ENCODE results near the gene TAS2R19. TPM values are rescaled to one million over a fixed set of nuclear protein-coding genes. Genes with fewer than 3 reads are reported as not detected.

Gene TAS2R19
- total RNA-seq, 1 donor from 2014 or later, result 3.1 TPM

DNA sequence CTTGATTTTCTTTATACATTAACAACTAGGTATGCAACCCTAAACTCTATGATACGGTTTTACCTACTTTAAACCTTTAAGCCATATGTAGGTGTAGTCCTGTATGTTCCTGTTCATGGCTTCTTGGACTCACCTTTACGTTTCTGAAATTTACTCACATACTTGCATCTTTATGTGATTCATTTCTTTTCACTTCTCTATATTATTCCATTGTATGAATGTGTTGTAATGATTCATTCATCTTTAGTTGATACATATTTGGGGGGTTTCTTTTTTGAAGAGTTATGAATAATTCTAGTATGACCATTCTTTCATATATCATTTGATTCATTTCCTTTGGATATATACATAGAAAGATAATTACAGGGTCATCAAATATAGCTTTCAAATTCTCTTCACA is 33.3 kb downstream of the TAS2R19 start:
- Mint-ChIP-seq H3K27me3 (no peaks in the 10 kb centered on the region), H3K9me3 (peaks cover 9% of the 10 kb centered on the region), H3K4me1 (ENCODE audit: unreplicated experiment) (no peaks in the 10 kb centered on the region), H3K4me3 (no peak overlapping the region), H3K36me3 (peaks cover 15% of the 10 kb centered on the region), H3K27ac (no peak overlapping the region)
- DNase-seq (ENCODE audit: extremely low spot score, unreplicated experiment), result no peak
- TF ChIP-seq, protein P1, sequence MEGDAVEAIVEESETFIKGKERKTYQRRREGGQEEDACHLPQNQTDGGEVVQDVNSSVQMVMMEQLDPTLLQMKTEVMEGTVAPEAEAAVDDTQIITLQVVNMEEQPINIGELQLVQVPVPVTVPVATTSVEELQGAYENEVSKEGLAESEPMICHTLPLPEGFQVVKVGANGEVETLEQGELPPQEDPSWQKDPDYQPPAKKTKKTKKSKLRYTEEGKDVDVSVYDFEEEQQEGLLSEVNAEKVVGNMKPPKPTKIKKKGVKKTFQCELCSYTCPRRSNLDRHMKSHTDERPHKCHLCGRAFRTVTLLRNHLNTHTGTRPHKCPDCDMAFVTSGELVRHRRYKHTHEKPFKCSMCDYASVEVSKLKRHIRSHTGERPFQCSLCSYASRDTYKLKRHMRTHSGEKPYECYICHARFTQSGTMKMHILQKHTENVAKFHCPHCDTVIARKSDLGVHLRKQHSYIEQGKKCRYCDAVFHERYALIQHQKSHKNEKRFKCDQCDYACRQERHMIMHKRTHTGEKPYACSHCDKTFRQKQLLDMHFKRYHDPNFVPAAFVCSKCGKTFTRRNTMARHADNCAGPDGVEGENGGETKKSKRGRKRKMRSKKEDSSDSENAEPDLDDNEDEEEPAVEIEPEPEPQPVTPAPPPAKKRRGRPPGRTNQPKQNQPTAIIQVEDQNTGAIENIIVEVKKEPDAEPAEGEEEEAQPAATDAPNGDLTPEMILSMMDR (conservative IDR thresholded peaks at IDR 0.05), result no peak

DNA sequence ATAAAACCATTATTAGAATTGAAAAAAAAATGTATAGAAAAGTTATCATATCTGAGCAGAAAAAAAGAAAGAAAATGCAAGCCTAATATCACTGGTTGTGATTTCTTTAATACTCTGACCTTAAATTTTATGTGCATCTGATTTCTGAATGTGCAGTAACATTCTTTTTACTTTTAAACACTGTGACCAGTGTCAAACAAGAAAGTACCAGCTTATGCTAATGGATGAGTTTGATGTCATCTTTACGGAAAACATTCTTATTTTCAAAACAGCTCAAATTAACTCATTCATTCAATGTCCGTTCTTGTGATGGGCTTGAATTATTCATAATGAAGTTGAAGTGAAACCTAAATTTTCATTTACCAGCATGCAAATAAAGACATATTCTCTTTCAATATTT is 35.6 kb downstream of the TAS2R19 start, which contains the start of gene TAS2R50:
TSS of gene TAS2R50 (minus strand) at position 101 of the 400 bp plus-strand sequence. CDS start at position 49, 52 bp downstream.
- H3K36me3 Mint-ChIP-seq, result peaks cover 21% of the 10 kb centered on the region
- DNase-seq (ENCODE audit: extremely low spot score, unreplicated experiment), result no peak
- TF ChIP-seq, protein P1 (conservative IDR thresholded peaks at IDR 0.05), result no peak
- H3K27me3 Mint-ChIP-seq, result no peaks in the 10 kb centered on the region
- H3K4me3 Mint-ChIP-seq, result no peak within 1 kb of the TSS
- H3K9me3 Mint-ChIP-seq, result peaks cover 9% of the 10 kb centered on the region
- no peak within 1 kb of the TSS for H3K27ac Mint-ChIP-seq
- H3K4me1 Mint-ChIP-seq (ENCODE audit: unreplicated experiment), result no peaks in the 10 kb centered on the region

- Mint-ChIP-seq H3K27me3 (no peaks in the 10 kb centered on the region), H3K36me3 (peaks cover 17% of the 10 kb centered on the region), H3K27ac (no peak overlapping the region)
Measured at GRCh38 chr12:10982244-10982643, 40.2 kb downstream of the TAS2R19 start.

DNA sequence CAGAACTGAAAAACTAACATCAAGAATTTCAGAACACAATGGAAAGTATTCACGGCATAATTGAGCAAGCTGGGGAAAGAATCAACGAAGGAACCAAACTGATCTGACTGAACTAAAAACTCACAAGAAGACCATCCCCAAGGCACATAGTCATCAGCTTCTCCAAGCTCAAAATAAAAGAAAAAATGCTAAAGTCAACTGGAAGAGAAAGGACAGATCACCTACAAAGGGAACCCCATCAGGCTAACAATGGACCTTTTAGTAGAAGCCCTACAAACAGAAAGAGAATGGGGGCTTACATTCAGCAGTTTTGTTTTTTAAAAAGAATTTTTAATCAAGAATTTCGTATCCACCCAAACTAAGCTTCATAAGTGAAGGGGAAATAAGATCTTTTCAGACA is 47.5 kb downstream of the TAS2R19 start:
- no peak for DNase-seq (ENCODE audit: extremely low spot score, unreplicated experiment)
- Mint-ChIP-seq H3K27ac (no peak overlapping the region), H3K4me1 (ENCODE audit: unreplicated experiment) (no peaks in the 10 kb centered on the region)

More at GRCh38 chr12:10982244-10982643, 40.2 kb downstream of the TAS2R19 start:
- Mint-ChIP-seq H3K9me3 (no peaks in the 10 kb centered on the region), H3K4me3 (no peak overlapping the region), H3K4me1 (ENCODE audit: unreplicated experiment) (no peaks in the 10 kb centered on the region)
- no peak for DNase-seq (ENCODE audit: extremely low spot score, unreplicated experiment)
- TF ChIP-seq, protein P1 (conservative IDR thresholded peaks at IDR 0.05), result no peak

More for the DNA sequence above, 47.5 kb downstream of the TAS2R19 start:
- Mint-ChIP-seq H3K27me3 (no peaks in the 10 kb centered on the region), H3K36me3 (peaks cover 32% of the 10 kb centered on the region), H3K4me3 (no peak overlapping the region), H3K9me3 (no peaks in the 10 kb centered on the region)
- TF ChIP-seq, protein P1 (conservative IDR thresholded peaks at IDR 0.05), result no peak

Other genes with a start within 250 kb of the TAS2R19 start
- gene TAS2R7, start 220.0 kb downstream of the TAS2R19 start, total RNA-seq (ENCODE audit: low replicate concordance), result not detected in 2 replicates
- not detected in 2 replicates for gene TAS2R8, start 215.3 kb downstream of the TAS2R19 start, total RNA-seq (ENCODE audit: low replicate concordance)
- not detected in 2 replicates for gene TAS2R9, start 212.5 kb downstream of the TAS2R19 start, total RNA-seq (ENCODE audit: low replicate concordance)
- 0.36 and 1.7 TPM in 2 replicates for gene TAS2R10, start 196.3 kb downstream of the TAS2R19 start, total RNA-seq (ENCODE audit: low replicate concordance)
- 2.5 and 3.8 TPM in 2 replicates for gene PRR4, start 173.1 kb downstream of the TAS2R19 start, total RNA-seq (ENCODE audit: low replicate concordance)
- 15.7 and 16.8 TPM in 2 replicates for gene PRH1, start 138.4 kb downstream of the TAS2R19 start, total RNA-seq (ENCODE audit: low replicate concordance)
- 0.79 and 1.3 TPM in 2 replicates for gene TAS2R13, start 113.1 kb downstream of the TAS2R19 start, total RNA-seq (ENCODE audit: low replicate concordance)
- gene PRH2, start 93.4 kb downstream of the TAS2R19 start, total RNA-seq (ENCODE audit: low replicate concordance), result not detected in 2 replicates
- gene TAS2R14, start 83.4 kb downstream of the TAS2R19 start, total RNA-seq (ENCODE audit: low replicate concordance), result 2.7 and 2.8 TPM in 2 replicates
- 0.86 and 1.8 TPM in 2 replicates for gene TAS2R50, start 35.7 kb downstream of the TAS2R19 start, total RNA-seq (ENCODE audit: low replicate concordance)
- gene TAS2R20, start 24.3 kb downstream of the TAS2R19 start, total RNA-seq (ENCODE audit: low replicate concordance), result 1.1 and 2.1 TPM in 2 replicates
- gene TAS2R31, start 8.8 kb upstream of the TAS2R19 start, total RNA-seq (ENCODE audit: low replicate concordance), result 2.1 and 4.3 TPM in 2 replicates
- gene TAS2R46, start 39.7 kb upstream of the TAS2R19 start, total RNA-seq (ENCODE audit: low replicate concordance), result 0.85 and 1.0 TPM in 2 replicates
- 0.36 and 1.0 TPM in 2 replicates for gene TAS2R43, start 69.7 kb upstream of the TAS2R19 start, total RNA-seq (ENCODE audit: low replicate concordance)
- gene TAS2R30, start 112.0 kb upstream of the TAS2R19 start, total RNA-seq (ENCODE audit: low replicate concordance), result 1.3 and 2.3 TPM in 2 replicates
- gene SMIM10L1, start 148.6 kb upstream of the TAS2R19 start, total RNA-seq (ENCODE audit: low replicate concordance), result 15.1 and 24.0 TPM in 2 replicates
- gene TAS2R42, start 164.3 kb upstream of the TAS2R19 start, total RNA-seq (ENCODE audit: low replicate concordance), result not detected in 2 replicates
- gene PRB3, start 247.1 kb upstream of the TAS2R19 start, total RNA-seq (ENCODE audit: low replicate concordance), result 0.26 TPM in 1 of 2 replicates, not detected in the other